ENCODE data around the gene TRMT44.
"Not testable (repeated sequence)": the region's sequence is repeated elsewhere in the genome, so short reads cannot be mapped to it uniquely, and the experiment has no call there.

- not testable (repeated sequence) for TF ChIP-seq MAZ (IDR thresholded peaks at IDR 0.05; ENCODE audit: borderline replicate concordance, low read depth, low read length); MAZ (CRISPR knock-in tag; IDR thresholded peaks at IDR 0.05; ENCODE audit: low read depth); SP1 (IDR thresholded peaks at IDR 0.05); SP1 (CRISPR knock-in tag; IDR thresholded peaks at IDR 0.05); JARID2 (CRISPR knock-in tag; IDR thresholded peaks at IDR 0.05; ENCODE audit: insufficient replicate concordance); NCOA5 (CRISPR knock-in tag; IDR thresholded peaks at IDR 0.05); TAF1 (CRISPR knock-in tag; IDR thresholded peaks at IDR 0.05); CTCF (CRISPR knock-in tag; IDR thresholded peaks at IDR 0.05)
These were observed 72.5 kb downstream of the TRMT44 start for GRCh38 chr4:8513080-8513479.
